GM23248 (cell line): ENCODE measurements around the gene NKAIN2.

ENCODE experiments used
- EZH2 ChIP-seq: fragments of 200-600 bp; sonication (generic); IDR thresholded peaks from 2 replicates; pipeline ENCODE4 v1.6.1; 2018; ENCODE audit warnings: antibody characterized with exemption, mild to moderate bottlenecking; ENCODE audit not compliant: insufficient read depth, poor library complexity, severe bottlenecking
- EZH2phosphoT487 ChIP-seq: fragments of 200-600 bp; sonication (generic); IDR thresholded peaks from 2 replicates; pipeline ENCODE4 v1.6.1; 2018; ENCODE audit warnings: antibody characterized with exemption, moderate library complexity, mild to moderate bottlenecking, low read depth; ENCODE audit not compliant: insufficient read depth

DNA sequence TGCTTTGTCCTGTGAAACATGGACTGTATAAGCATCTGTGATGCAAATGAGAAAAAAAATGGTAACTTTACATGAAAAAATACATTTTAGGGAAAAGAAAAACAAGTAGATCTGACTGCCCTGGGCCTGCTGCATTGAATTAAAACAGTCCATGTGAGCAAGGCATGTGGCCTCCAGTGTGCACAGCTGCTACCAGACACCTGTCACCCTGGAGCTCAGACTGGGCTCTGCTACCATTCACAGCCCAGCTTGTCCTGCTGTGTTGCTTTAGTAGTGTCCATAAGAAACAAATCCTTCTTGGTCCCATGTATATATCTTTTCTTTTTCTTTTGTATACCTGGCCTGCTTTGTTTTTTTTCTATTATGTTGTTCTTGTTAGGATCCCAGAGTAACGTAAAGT lies 315.9 kb downstream of the NKAIN2 start:
- TF ChIP-seq EZH2phosphoT487: no peak
- TF ChIP-seq EZH2: no peak
